OCI-LY3 (cell line): ENCODE measurements around the gene VPS13D.

ENCODE experiments used
- CTCF ChIP-seq: fragments of 200-600, 300-600 bp; sonication (generic); IDR thresholded peaks from 2 replicates; pipeline ENCODE4 v1.5.1; 2014; ENCODE audit warnings: antibody characterized with exemption, low read length, low read depth
- EZH2phosphoT487 ChIP-seq: fragments of 200-600 bp; shearing (Covaris generic); IDR thresholded peaks from 2 replicates; pipeline ENCODE4 v1.6.1; 2018; ENCODE audit warnings: antibody characterized with exemption, mixed run types, low read depth

DNA sequence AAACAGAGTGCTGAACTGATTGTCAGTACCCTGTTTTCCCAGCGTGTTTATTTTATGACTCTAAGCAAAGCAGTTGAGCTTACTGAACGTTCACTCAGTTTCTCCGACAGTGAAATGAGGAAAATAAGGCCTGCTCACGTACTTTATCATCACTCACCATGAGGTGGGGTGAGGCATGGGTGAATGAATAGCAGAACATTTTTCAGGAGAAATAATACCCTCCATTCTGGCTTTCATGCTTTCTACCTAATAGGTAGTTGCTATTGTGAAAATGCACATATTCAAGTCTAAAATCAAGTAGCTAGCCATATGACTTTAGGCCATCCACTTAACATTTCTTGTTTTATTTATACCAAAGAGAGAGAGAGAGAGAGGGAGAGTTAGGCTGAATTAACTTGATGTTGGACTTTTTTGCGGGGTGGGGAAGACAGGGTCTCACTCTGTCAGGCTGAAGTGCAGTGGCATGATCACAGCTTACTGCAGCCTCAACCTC is 178.2 kb downstream of the VPS13D start:
- TF ChIP-seq CTCF (no peak), EZH2phosphoT487 (no peak)
